NCI-H2196 treated with DMSO at 0.1 percent for 48 hours (cell line): Measurements from ENCODE around the gene GALNT18.
A peak's percentile ranks its signal among the peaks of the same experiment; 100 is the strongest.

ENCODE experiments used
- DNase-seq: peaks from one replicate; lab custom pipeline; 2025; ENCODE audit not compliant: unreplicated experiment; lab: John Stamatoyannopoulos, UW

The GALNT18 gene

DNA sequence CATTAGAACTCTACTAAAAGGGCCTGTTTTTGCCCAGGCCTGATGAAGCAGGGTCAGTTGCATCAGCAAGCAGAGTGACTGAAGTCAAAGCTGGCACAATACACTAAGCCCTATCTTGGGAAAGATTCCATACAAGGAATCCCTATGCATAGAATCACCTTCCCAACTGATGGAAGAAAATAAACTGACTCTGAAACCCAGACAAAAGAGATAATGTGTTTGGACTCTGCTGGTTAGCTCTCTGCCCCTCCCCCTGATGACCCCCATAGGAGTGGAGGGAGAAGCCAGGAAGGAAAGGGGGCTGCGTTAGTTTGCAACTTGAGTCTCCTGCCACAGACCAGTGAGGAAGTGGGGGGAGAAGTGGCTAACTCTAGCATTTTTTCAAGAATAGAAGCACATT lies 32.9 kb downstream of the GALNT18 start:
- DNase-seq, result no peak

DNA sequence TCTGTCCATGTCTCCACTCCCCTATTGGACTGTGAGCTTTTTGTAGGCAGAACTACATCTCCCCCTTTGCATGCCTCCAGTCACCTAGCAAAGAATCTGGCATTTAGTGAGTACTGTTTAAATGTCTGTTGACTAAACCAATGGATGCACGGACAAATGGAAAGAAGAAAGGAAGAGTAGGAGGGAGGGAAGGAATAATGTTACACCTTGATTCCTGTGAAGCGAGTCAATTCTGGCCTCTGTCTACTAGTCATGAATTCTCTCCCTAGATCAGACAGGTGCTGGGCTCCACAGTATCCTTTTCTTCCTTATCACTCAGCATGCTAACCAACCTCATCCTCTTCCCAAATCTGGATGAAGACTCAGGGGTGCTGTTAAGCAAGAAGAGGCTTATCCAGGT lies 33.6 kb downstream of the GALNT18 start:
- no peak for DNase-seq

DNA sequence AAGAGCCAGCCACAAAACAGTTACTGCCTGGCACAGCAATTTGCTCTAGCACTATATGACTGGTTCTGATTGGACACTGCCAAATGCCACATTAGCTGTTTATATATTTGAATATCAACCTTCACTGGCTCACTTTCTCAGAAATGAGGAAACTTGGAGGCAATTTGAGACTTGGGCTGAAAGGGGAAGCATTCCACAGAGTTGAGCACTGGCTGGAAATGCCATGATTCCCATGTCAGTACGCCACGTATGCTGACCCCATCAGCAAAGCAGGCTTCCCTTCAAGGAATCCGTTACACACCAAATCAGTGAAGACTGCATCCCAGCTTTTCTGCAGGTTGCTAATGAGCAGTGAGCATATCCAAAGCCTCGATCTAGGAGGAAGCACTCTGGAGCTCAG lies 34.7 kb downstream of the GALNT18 start:
- no peak for DNase-seq

DNA sequence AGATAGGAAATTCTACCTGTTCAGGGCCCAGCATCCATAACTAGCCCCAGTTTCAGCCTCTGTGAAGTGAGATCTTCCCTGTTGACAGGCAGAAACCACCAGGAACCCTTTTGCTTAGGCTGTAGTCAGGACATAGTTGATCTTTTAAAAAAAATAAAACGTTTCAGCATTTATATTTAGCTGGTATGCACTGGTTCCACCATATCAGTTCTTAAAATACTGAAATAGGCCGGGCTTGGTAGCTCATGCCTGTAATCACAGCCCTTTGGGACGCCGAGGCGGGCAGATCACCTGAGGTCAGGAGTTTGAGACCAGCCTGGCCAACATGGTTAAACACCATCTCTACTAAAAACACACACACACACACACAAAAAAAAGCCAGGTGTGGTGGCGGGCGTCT lies 35.3 kb downstream of the GALNT18 start:
- DNase-seq, result no peak

DNA sequence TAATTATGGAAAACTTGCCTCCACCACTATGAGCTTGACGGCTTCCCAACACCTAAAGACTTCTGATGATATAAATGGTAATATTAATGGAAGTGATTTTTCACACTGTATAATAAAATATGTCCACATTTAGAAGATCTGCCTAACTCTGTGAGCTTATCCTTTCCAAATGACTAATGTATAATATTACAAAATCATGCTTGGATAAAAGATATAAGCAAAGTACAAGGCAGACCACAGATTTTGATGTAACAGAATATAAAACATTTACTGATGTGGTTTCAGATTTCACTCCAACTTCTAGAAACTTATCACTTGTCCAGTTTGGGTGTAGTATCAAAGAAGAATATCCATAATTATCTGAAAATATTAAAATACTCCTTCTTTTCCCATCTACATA lies 36.9 kb downstream of the GALNT18 start:
- DNase-seq, result no peak

DNA sequence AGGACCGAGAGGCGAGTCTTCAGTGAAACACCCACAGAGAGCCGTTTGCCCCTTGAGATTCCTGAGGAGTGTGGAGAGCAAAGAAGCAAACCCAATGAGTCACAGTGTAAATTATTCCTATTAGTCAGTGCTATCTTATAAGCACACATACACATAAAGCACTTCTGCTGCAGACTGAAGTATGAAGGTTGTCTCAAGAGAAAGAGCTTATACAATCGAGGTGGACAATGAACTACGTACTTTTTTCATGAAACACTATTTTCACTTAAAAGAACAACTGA lies 37.3 kb downstream of the GALNT18 start:
- DNase-seq, result no peak

DNA sequence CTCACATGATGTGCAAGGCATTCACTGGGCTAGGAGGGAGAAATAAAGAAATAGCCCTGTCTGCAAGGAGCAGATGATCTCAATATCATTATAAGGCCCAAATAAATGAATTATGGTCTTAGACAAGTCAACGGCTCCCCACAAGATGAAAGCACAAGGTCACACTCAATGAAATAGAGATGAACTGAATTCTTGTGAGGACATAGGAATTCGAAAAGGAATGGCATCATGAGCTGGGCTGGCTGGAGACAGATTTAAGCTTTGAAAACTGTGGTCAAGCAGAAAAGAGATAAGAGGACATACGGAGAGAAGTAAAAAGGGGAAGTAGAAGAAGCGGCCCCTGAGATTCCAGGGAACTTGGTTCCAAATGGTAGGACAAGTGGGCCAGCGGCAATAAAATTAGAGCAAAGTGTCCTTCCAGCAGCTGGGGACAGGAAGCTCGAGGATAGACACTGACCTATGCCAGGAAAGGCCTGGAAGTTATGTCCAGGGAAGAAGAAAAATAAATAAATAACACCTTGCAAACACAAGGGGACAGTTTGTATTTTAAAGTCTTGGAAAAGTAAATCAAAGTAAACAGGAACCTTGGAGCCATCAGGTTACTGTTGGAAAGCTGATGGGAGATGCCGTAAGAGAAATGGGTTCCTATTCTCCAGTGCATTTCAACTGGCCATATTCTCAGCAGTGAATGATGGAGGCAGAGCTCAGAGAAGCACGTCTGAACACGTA lies 37.8 kb downstream of the GALNT18 start:
- DNase-seq, result no peak

DNA sequence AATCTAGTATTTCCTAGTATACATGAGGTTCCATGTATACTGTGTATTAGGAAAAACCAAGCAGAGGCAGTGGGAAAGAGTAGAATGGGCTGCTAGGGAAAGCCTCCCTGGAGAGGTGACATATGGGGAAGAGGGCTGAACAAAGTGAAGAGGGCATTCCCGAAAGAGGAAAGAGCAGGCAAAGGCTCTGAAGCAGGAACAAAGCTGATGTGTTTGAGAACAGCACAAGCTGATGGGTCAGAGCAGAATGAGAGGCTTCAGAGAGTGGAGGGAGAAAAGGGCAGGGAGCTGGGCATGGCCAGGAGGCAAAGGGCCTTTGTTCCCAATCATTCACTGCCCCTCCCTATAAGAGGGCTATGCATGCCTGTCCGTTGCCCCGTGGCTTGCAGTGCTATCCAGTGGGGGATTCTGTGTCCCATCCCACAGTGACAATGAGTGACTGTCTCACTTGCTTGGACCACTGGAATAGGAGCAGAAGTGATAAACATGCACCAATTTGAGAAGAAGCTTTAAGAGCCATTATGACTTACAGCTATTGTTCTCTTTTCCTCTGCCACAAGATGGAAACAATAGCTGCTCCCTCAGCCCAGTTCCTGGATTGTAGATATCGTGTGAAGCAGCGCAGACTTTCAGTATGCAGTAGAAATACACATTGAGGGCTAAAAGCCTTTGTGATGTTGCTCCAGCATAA lies 39.6 kb downstream of the GALNT18 start:
- DNase-seq, result no peak

DNA sequence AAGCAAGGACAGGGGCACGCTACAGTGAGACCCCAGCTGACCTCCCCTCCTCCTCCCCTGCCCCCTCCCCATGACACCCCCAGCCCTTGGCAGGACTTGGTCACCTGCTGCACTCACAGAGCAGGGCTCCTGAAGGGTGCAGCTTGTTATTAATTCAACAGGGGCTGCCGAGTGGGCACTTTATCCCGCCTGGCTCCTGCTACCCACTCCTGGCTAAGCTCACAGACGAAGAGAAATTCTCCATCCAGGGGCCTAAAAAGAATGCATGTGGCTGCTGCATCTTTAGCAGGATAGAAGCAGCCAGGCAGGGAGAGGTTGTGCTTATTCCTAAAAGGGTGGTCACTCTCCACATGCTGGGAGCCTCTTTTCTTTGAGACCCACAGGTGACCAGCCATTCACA lies 40.3 kb downstream of the GALNT18 start:
- no peak for DNase-seq

DNA sequence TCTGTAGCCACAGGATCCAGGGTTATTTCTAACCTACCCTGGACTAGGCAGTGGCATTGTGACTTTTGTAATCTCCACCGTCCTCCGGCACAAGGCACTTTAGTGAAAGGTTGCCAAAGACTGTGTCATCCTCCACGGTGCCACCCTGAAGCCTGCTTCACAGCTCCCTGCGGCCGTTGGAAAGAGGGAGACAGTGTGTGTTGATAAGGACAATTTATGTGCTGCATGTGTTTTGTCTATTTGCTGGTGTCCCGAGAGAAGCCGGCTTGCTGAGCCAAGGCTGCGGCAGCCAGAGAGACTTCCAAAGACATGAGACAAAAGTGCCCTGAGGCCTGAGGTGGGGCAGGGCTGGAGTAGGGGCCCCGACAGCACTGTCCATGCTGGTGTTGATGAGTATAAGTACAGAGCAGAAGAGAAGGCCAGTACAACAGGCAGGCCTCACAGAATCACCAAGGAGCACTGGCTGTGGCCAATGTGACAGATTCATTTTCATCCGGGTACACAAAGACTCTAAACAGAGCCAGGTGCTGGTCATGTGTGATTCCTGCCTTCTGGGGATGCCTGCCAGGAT lies 40.9 kb downstream of the GALNT18 start:
- DNase-seq, result peak; percentile 47

DNA sequence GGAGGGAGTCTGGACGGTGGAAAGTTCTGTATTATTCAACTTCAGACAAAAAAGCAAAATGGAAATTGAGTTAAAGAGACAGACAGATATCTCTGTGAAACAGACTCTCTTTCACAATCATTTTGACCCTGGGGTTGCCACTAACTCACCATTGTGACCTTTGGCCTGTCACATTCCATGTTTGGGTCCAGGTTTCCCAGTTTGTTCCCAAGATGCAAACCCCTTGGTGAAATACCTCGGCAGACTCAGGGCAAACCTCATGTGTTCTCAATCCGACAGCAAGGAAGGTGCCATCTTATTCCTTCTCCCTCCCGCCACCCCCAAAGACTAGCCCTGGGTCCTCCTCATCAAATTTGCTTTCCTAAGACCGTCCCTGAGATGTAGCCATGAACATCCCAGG lies 41.8 kb downstream of the GALNT18 start:
- no peak for DNase-seq

DNA sequence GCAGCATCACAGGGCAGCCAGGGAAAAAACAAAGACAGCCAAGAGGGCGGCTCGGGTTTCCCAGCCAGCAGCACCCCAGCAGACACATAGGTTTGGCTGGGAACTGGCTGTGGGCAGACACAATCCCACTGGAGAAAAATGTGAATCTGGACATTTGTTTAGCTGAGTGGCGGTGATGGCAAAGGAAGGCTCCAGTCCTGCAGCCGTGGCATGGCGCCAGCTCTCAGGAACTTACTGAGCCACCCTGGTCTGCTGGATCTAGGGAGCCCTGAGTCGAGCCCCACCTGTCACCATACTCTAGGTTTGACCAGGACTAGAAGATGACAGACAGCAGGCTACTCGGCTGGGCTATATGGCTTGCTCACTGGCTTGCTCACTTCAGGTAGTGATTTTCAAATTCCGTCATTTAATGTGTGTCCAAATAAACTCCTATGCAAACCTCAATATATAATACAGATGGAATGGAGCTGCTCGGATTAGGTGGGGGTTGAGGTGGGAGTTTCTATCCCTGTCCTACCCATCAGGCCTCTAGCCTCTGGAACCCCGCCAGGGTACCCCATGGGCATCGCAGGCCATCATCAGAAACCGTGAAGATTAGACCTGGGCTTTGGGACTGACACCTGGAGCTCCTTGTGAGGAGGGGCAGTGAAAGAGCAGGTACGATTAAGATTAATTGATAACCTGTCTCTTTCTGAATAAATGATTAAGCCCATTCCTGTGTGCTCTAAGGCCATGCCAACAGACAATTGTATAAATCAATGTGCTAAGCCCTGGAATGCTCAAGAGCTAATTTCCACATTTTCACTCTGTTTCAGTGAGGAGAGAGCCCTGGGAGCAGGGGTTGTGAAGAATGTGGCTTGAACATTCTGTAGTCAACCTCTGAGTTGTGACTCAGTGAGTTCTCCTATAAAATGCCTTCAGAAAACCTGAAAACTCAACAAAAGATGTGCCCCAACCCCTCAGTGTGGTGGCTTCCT lies 42.5 kb downstream of the GALNT18 start:
- DNase-seq, result no peak

DNA sequence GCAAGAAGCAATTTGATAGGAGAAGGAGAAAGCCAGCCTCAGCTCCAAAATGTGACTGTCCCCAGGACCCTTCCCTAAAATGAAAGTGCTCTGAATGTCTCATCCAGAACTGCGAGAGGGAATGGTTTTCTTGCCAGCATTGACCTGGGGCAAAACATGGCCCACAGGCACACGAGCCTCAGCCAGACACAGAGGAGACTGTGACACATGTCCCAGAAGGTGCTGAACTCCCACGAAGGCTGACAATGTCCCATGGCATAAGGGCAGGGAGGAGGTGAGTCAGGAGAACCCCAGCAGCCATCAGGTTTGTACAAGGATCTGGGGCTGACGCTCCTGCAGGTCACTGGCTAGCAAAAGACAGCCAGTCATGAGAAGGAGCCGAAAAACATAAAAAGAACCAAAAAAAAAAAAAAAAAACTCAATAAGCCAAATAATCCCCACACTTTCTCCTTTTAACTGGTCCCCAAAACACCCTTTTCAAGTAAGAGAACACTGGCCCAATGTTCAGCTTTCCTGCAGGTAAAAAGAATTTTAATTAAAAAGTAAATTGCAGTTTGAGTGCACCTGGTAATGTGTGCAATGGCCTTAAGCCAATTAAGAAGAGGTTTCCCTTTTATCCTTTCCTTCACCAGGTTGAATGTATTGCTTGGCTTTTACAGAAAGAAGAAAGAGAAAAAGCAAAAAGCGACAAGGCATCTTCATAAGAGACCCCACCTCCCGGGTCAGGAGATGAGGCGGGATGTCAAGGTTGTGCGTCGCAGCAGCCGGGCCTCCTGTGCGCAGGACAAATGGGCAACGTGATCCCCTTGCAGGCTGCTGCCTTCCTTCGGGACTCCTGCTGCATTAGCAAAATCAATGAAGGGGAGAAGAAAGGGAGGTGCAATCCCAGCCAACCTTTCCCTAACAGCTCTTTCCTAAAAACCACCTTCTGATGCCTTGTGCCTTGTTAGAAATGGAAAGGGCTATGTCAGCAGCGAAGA lies 43.6 kb downstream of the GALNT18 start:
- DNase-seq, result no peak

DNA sequence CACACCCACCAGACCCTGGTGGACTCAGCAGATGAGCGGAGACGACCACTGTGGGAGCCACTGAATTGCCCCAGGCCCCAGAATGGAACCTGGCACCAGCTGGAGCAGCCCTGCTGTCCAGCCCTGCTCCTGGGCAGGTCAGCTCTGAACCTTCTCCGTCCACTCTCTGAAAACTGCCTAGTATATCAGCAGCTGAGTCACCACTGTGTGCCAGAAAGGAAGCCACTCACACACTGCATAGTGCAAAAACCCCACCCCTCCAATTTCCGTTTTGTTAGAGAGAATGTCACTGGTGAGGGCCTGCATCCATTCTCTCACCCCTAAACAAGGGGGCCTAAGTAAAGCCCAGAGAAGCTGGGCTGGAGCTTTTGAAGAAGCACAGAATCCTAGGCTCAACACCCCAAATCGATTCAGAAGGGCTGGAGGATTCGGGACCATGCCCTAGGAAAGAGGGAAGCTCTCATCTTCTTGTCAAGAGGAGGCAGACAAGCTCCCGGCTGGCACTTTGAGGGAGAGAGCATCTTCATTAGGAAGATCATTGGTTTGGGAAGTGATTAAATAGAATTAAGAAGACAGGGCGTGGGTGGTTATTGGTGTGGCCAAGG lies 44.5 kb downstream of the GALNT18 start:
- DNase-seq, result no peak

DNA sequence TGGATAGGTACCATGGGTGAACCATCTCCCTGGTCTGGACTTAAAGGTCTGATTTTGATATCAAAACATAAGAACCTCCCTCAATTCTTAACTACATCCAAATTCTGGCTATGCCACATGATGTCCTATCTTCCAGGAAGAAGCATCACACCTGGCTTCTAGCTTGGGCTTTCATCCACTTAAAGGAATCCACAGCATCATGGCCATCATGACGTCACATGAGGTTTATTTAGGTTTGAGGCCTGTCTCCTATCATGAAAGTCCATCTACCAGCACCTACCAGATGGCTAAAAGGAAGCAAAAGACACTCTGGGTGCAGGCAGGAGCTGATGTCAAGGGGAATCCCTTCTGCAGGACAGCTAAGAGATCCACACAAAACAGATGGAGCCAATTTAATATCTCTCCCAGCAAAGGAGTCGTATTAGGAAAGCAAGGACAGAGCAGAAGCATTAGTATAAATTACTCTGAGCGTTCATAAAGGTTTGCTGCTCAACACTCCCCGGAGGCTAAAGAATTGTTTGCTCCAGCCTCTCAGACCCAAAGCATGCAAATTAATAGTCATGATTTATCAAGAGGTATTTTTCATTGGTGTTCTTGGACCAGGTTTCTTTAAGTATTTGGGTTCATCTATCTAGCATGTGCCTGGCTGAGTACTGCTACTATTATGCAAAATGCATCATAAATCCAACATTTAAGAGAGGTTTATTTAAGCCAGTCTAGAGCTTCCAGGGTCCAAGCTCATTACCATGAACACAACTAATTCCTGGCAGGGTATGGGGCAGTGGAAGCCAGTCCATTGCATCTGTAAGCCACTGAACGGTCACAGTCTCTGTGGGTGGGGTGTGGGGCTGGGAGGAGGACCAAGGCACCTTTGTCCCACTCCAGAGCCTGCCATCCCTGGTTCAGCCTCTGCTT lies 47.2 kb downstream of the GALNT18 start:
- no peak for DNase-seq

DNA sequence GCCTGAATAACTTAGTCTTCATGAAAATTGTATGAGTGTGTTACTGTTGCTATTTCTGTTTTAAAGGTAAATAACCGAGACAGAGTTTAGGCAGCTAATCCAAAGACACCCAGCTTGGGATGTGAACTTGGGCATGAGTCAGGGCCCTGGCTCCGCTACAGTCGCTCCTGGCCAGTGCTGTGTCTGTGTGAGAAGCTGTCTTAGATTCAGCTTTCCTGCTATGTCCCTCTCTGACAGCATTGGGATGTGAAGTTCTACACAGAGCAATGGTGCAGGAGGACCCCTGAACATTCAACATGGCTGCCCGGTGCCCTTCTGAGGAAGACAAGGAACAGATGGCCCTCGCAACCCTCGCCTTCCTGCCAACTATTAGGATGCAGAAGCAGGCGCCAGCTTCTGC lies 49.4 kb downstream of the GALNT18 start:
- no peak for DNase-seq

DNA sequence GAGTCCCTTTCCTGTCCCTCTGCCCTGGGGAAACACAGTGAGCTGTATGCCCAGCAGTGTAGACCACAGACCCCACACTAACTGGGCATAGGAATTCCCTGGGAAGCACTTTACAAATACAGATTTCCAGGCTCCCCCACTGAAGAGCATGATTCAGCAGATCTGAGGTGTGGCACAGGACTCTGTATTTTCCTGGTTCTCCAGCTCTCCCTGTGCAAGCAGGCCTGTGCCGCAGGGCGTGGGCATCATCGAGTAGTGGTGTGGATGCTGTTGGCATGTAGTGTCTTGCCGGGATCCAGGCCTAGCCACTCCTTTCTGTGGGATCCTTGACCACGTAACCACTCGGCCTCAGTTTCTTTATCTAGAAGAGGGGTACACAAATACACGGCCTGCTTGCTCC lies 49.9 kb downstream of the GALNT18 start:
- no peak for DNase-seq

DNA sequence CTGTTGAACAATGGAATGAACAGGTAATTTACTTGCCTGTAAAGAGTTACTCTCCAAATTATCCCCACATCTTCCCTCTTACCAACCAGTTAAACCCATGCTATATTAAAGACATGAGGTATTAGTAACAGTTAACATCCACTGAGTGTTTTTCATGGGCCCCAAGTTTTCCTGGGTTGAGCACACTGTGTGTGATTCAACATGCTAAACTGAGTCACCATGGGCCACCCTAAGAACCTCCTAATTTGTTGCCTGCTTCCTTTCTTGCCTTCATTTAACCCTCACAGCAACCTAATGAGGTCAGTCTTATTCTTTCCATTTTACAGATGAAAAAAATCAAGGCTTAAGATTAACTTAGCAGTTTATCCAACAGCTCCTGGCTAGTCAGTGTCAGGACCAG lies 51.0 kb downstream of the GALNT18 start:
- no peak for DNase-seq

DNA sequence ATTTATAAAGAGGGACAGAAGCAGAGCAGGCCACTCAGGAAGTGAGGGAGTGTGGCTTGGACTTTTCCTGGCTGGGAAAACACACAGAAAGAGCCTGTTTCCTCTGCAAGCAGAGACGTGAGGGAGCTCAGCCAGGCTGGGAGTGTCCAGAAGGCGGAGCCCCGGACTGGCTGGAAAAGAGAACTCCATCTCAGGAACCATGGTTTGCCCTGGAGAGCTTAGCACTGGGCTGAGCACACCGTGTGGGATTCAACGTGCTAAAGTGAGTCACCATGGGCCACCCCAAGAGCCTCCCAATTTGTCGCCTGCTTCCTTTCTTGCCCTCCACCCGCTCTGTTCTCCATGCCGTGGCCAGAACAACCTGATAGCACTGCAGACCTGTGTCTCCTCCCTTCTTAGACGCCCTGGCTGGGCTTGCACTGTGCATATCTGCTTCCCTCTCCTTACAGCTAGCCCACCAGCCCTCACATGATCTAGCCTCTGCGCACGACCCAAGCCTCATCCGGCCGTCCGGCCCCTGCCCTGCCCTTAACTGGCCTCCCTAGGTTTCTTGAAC lies 51.8 kb downstream of the GALNT18 start:
- no peak for DNase-seq
